Peyer's patch (tissue), 4 donors: ENCODE results near the gene PRIMA1.

Source experiments
- CTCF ChIP-seq, 6 experiments: fragments of 450-650 bp in 4 of 6; fragments of 200-600 bp in 2 of 6; sonication (generic) in 1 of 6; IDR thresholded peaks; one replicate each; pipeline ENCODE4 v1.5.1; 2017 to 2019; ENCODE audit warnings: antibody characterized with exemption in 6 of 6, mild to moderate bottlenecking in 3 of 6, moderate library complexity in 1 of 6
- POLR2A ChIP-seq, 2 donors: fragments of 450-650 bp; IDR thresholded peaks; one replicate each; pipeline ENCODE4 v1.5.1; 2017; ENCODE audit warnings: antibody characterized with exemption in 2 of 2, mild to moderate bottlenecking in 2 of 2, moderate library complexity in 2 of 2

GRCh38 chr14:93734086-93734822 lies 54.0 kb downstream of the PRIMA1 start:
- TF ChIP-seq CTCF (IDR thresholded peaks at IDR 0.05): no peak
- no peak for TF ChIP-seq POLR2A (IDR thresholded peaks at IDR 0.05)
